Activated CD4-positive, CD25-positive, alpha-beta regulatory T cell treated with anti-CD3 and anti-CD28 coated beads, Interleukin-2, amount 50 U/mL, for 16 hours (primary cell): Measurements from ENCODE around the gene COL23A1.
"Not testable (repeated sequence)": the region's sequence is repeated elsewhere in the genome, so short reads cannot be mapped to it uniquely, and the experiment has no call there.

Experiments
- DNase-seq: peaks from one replicate; pipeline ENCODE4 v3.0.0-alpha.2; 2020; ENCODE audit warnings: low read depth, low spot score

Gene COL23A1

GRCh38 chr5:178229861-178230260 lies 360.3 kb downstream of the COL23A1 start:
- DNase-seq = no peak

GRCh38 chr5:178229111-178229510 lies 361.1 kb downstream of the COL23A1 start:
- DNase-seq = not testable (repeated sequence)

- DNase-seq = no peak
Measured at GRCh38 chr5:178228609-178229008, 361.6 kb downstream of the COL23A1 start.

GRCh38 chr5:178227929-178228328 lies 362.3 kb downstream of the COL23A1 start:
- no peak for DNase-seq

- no peak for DNase-seq
Measured at GRCh38 chr5:178227138-178227659, 363.0 kb downstream of the COL23A1 start.

GRCh38 chr5:178225174-178225573 lies 365.0 kb downstream of the COL23A1 start:
- no peak for DNase-seq

- DNase-seq = no peak
Measured at GRCh38 chr5:178224403-178224802, 365.8 kb downstream of the COL23A1 start.

GRCh38 chr5:178223828-178224335 lies 366.3 kb downstream of the COL23A1 start:
- DNase-seq = no peak

GRCh38 chr5:178223196-178223773 lies 366.9 kb downstream of the COL23A1 start:
- no peak for DNase-seq

- DNase-seq = no peak
Measured at GRCh38 chr5:178222292-178222691, 367.9 kb downstream of the COL23A1 start.

GRCh38 chr5:178221853-178222252 lies 368.3 kb downstream of the COL23A1 start:
- no peak for DNase-seq

GRCh38 chr5:178221282-178221681 lies 368.9 kb downstream of the COL23A1 start:
- no peak for DNase-seq

GRCh38 chr5:178218827-178219226 lies 371.4 kb downstream of the COL23A1 start:
- no peak for DNase-seq

GRCh38 chr5:178218237-178218776 lies 371.9 kb downstream of the COL23A1 start:
- no peak for DNase-seq

- DNase-seq = no peak
Measured at GRCh38 chr5:178216779-178217178, 373.4 kb downstream of the COL23A1 start.

GRCh38 chr5:178216088-178216534 lies 374.1 kb downstream of the COL23A1 start:
- no peak for DNase-seq

- no peak for DNase-seq
Measured at GRCh38 chr5:178215280-178216002, 374.8 kb downstream of the COL23A1 start.

GRCh38 chr5:178214160-178214803 lies 375.9 kb downstream of the COL23A1 start:
- no peak for DNase-seq

GRCh38 chr5:178213748-178214151 lies 376.4 kb downstream of the COL23A1 start:
- no peak for DNase-seq

- DNase-seq = no peak
Measured at GRCh38 chr5:178213003-178213461, 377.2 kb downstream of the COL23A1 start.

GRCh38 chr5:178212241-178213002 lies 377.8 kb downstream of the COL23A1 start:
- no peak for DNase-seq
